HTERT RPE-1 (cell line): ENCODE measurements around the gene PORCN.
"Not testable (repeated sequence)": the region's sequence is repeated elsewhere in the genome, so short reads cannot be mapped to it uniquely, and the experiment has no call there.

ENCODE experiments used
- in situ Hi-C: fragments of 300-500 bp; cut with MboI; formaldehyde crosslinking; loops from 4 replicates; pipeline ENCODE4 v1.14.3; 2020; ENCODE audit warnings: low sequenced_read_pairs

Gene PORCN

GRCh38 chrX:48538641-48539344, 30.0 kb downstream of the PORCN start:
- in situ Hi-C loops, result no loop called here

GRCh38 chrX:48539345-48540027, 30.7 kb downstream of the PORCN start, which contains the start of gene TBC1D25:
TBC1D25 (plus strand) TSS chrX:48539714; CDS start chrX:48539798, 84 bp downstream.
- in situ Hi-C loops, result no loop called here

GRCh38 chrX:48540028-48540375, 31.2 kb downstream of the PORCN start:
- in situ Hi-C loops, result no loop called here

DNA sequence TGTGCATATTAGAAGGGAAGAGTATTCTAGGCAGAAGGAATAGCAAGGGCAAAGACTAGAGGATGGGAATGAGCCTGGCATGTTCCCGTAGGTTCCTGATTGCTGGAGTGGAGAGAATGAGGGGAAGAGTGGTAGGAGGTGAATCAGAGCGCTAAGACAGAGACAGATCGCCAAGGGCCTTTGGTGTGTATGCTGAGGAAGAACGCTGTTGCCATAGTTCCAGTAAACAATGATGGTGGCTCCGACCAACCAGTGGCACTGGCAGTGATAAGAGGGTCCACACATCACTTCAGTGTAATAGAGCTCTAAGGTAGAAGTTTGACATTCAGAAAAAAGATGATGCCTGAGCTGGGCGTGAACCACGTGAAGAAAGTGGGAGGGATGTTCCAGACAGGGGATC, 31.7 kb downstream of the PORCN start:
- in situ Hi-C loops, result no loop called here

DNA sequence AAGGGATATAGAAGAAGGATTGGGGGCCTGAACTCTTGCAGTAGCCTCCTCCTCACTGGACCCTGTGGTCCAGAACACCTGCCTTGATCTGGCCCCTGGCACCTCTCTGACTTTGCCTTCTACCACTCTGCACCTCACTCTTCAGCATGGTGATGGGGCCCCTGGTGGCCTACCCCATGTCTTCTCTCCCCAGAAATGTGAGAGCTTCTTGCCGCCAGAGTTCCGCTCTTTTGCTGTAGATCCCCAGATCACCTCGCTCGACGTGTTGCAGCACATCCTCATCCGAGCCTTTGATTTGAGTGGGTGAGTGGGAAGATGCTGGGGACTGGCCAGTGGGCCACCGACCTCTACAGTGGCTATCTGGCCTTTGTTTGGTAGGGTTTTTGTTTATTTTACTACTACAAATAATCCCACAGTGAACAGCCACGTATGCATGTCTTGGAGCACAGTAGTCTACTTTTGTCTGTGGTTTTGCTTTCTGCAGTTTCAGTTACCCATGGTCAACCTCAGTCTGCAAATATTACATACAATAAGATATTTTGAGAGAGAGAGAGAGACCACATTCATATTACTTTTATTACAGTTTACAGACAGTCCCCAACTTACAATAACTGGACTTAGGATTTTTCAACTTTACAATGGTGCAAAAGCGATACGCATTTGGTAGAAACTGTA, 32.5 kb downstream of the PORCN start:
- in situ Hi-C loops, result no loop called here

- in situ Hi-C loops, result no loop called here
These were observed 40.1 kb downstream of the PORCN start for GRCh38 chrX:48548871-48549270.

DNA sequence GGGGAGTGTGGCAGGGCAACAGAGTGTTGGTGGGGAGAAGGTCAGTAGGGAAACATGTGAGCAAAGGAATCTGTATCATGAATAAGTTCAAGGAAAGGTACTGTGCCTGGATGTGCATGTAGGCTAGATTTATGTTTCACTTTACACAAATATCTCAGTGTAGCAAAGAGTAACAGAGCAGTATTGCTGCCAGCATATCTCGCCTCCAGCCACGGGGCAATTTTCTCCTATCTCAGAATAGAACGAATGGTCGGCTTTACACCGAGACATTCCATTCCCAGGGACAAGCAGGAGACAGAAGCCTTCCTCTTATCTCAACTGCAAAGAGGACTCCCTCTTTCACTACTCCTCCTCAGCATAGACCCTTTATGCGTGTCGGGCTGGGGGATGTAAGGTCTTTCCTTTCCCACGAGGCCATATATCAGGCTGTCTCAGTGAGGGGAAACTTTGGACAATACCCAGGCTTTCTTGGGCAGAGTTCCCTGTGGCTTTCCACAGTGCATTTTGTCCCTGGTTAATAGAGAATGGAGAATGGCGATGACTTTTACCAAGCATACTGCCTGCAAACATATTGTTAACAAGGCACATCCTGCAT, 47.0 kb downstream of the PORCN start:
- in situ Hi-C loops, result not testable (repeated sequence)

DNA sequence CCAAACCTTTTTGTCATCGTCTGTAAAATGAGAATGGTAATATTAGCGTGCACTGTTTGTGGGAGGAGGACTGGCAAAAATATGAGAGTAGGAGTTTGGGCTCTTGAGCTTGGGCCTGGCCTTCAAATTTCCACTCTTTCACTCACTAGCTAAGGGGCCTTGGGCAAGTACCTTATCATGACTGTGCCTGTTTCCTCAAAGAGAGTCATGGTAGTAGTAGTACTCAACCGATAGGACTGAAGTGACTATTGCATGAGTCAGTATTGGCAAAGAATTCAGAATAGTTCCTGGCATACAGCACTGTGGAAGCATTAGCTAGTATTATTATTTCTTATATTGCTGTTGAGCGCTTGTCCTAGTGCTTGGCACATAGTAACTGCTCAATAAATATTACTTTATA, 49.5 kb downstream of the PORCN start:
- in situ Hi-C loops, result no loop called here

GRCh38 chrX:48559636-48560035, 50.8 kb downstream of the PORCN start:
- in situ Hi-C loops, result no loop called here

GRCh38 chrX:48560056-48560455, 51.3 kb downstream of the PORCN start:
- in situ Hi-C loops, result no loop called here

GRCh38 chrX:48560681-48561080, 51.9 kb downstream of the PORCN start:
- in situ Hi-C loops, result no loop called here

DNA sequence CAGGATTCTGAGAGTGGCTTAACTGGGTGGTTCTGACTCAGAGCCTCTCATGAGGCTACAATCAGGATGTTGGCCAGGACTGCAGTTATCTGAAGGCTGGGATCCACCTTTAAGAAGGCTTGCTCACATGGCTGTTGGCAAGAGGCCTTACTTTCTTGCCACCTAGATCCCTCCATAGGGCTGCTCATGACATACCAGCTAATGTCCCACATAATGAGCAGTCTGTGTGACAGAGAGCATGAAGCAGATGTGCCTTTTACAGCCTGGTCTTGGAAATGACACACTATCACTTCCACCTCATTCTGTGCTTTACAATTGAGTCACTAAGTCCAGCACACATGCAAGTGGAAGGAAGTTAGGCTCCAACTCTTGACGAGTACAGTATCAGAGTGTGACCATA, 61.2 kb downstream of the PORCN start:
- in situ Hi-C loops, result no loop called here
